ENCODE data around the gene ZNF860.

The ZNF860 gene

DNA sequence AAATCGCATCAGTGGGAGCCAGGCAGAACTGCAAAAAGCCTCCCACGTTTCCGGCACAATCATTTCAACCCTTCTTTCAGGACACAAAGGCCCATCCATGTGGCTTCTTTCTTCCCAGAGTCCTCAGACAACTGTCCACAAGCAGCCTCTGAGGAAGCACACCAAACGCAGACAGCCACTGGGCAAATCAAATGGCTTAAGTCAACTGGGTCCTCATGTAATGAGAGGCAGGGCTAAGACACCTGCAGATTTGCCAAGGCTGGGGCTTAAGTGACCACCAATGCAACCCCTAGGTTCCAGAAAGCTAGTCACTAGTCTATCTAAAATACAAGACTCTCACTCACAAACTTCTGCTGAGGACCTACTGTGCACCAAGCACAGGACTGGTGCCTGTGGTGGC is 8.5 kb upstream of the ZNF860 start:
- DNase-seq (ENCODE audit: extremely low read depth, low read depth), result no peak
- TF ChIP-seq, protein P1, sequence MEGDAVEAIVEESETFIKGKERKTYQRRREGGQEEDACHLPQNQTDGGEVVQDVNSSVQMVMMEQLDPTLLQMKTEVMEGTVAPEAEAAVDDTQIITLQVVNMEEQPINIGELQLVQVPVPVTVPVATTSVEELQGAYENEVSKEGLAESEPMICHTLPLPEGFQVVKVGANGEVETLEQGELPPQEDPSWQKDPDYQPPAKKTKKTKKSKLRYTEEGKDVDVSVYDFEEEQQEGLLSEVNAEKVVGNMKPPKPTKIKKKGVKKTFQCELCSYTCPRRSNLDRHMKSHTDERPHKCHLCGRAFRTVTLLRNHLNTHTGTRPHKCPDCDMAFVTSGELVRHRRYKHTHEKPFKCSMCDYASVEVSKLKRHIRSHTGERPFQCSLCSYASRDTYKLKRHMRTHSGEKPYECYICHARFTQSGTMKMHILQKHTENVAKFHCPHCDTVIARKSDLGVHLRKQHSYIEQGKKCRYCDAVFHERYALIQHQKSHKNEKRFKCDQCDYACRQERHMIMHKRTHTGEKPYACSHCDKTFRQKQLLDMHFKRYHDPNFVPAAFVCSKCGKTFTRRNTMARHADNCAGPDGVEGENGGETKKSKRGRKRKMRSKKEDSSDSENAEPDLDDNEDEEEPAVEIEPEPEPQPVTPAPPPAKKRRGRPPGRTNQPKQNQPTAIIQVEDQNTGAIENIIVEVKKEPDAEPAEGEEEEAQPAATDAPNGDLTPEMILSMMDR (IDR thresholded peaks at IDR 0.05; ENCODE audit: low read depth, low read length), result no peak

DNA sequence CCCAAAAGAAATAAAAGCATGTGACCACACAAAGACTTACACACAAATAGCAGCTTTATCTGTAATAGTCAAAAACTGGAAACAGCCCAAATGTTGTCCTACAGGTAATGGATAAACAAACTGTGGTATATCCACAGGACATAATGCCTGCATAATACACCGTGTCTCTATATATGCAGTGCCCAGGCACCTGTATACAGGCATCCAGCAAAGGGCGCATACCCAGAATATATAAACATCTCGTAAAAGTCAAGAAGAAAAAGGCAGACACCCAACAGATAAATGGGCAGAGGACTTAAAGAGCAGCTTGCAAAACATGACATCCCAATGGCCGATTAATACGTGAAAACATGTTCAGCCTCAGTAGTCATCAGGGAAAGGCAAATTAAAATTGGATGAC is 7.7 kb upstream of the ZNF860 start:
- TF ChIP-seq, protein P1 (IDR thresholded peaks at IDR 0.05; ENCODE audit: low read depth, low read length), result no peak
- DNase-seq (ENCODE audit: extremely low read depth, low read depth), result no peak

DNA sequence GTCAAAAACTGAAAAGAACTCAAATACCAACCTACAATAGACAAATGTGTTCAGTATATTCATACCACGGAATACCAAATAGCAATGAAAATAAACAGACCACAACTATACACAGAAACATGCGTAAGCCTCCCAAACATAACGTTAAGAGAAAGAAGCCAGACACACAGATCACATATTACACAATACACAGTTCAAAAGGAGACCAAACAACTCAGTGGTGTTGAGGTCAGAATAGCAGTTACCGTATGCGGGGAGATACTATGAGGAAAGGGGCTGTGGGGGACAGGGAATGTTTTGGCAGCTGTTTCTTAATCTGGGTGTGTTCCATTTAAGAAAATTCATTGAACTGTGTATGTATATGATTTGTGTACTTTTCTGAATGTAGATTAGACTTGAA is 7.1 kb upstream of the ZNF860 start:
- TF ChIP-seq, protein P1 (IDR thresholded peaks at IDR 0.05; ENCODE audit: low read depth, low read length), result no peak
- DNase-seq (ENCODE audit: extremely low read depth, low read depth), result no peak

DNA sequence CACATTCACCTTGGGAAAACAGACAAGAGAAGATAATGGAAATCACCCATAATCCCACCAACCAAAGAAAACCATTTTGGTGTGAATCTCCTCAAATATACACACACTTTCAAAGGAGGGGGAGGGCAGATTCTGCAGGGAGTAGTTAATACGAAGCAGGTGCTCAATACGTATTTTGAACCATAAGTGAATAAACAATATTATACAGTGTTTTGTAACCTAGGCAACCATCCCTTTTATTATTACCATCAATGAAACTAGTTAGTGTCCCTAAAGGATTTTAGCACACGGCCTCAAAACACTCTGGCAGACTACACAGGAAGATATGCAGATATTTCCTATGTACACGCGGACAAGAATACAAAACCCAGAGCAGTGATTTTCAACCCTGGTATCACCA is 6.6 kb upstream of the ZNF860 start:
- no peak for DNase-seq (ENCODE audit: extremely low read depth, low read depth)
- TF ChIP-seq, protein P1 (IDR thresholded peaks at IDR 0.05; ENCODE audit: low read depth, low read length), result no peak

DNA sequence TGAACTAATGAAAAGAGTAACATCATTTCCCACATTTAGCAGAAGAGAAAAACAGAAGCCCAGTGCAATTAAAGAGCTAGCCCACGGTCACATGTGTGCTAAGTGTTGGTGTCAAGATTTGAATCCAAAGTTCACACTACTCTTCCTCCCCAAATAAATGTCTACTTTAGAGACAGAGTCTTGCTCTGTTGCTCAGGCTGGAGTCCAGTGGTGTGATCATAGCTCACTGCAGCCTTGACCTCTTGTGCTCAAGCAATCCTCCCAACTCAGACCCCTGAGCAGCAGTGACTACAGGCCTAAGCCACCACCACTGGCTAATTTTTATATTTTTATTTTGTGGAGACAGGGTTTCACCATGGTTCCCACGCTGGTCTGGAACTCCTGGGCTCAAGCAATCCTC is 5.2 kb upstream of the ZNF860 start:
- TF ChIP-seq, protein P1 (IDR thresholded peaks at IDR 0.05; ENCODE audit: low read depth, low read length), result no peak

DNA sequence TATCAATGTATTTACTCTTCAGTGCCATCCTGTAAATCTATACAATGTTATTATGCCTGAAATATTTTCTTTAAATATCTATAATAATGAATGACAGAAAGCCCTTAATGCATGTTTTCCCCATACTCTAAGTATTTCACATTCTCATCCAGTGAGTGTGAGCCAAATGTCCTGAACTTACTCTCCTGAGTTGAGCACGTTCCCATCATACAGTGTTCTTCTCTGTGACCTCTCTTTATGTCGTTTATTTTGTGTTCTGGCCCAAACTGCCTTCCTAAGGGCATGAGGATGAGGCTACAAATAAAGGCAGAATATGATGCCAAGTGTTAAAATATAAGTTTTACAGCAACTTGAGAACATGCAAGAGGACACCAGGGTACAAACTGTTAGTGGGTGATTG is 3.8 kb upstream of the ZNF860 start:
- TF ChIP-seq, protein P1 (IDR thresholded peaks at IDR 0.05; ENCODE audit: low read depth, low read length), result no peak
- no peak for DNase-seq (ENCODE audit: extremely low read depth, low read depth)

More for the DNA sequence above, 5.2 kb upstream of the ZNF860 start:
- no peak for DNase-seq (ENCODE audit: extremely low read depth, low read depth)

DNA sequence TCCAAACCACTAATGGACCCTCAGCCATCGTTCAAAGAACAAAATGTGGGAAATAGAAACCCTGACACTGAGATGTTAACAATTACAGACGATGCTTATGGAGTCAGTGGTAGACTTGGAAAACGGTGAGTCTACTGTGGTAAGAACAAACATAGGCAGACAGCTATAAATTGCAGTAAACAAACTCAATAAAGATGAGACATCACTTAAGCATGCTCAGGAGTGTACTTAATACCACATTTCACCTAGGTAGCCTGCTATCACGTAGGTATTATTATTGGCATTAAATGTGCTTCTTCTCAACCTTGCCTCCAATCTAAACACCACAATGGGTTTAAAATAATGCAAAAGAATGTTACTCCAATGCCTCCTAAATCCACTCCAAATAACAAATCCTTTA is 3.0 kb upstream of the ZNF860 start:
- no peak for DNase-seq (ENCODE audit: extremely low read depth, low read depth)
- TF ChIP-seq, protein P1 (IDR thresholded peaks at IDR 0.05; ENCODE audit: low read depth, low read length), result no peak
